IgD-negative memory B cell (primary cell): ENCODE data around the gene BLMH. TPM values are rescaled to one million over a fixed set of nuclear protein-coding genes. Genes with fewer than 3 reads are reported as not detected.
"Not testable (repeated sequence)": the region's sequence is repeated elsewhere in the genome, so short reads cannot be mapped to it uniquely, and the experiment has no call there.

Experiments
- H3K27ac Mint-ChIP-seq, 3 donors: one replicate each; pipeline ENCODE4 v1.8.0; 2020 to 2022; ENCODE audit warnings: mild to moderate bottlenecking in 3 of 3, mixed read lengths in 3 of 3, moderate library complexity in 1 of 3
- H3K27me3 Mint-ChIP-seq: one replicate; pipeline ENCODE4 v1.8.0; 2021; ENCODE audit warnings: mixed read lengths
- H3K36me3 Mint-ChIP-seq: one replicate; pipeline ENCODE4 v1.8.0; 2020; ENCODE audit warnings: mild to moderate bottlenecking, mixed read lengths
- H3K4me1 Mint-ChIP-seq, 3 donors: one replicate each; pipeline ENCODE4 v1.8.0; 2020 to 2022; ENCODE audit warnings: mixed read lengths in 3 of 3, mild to moderate bottlenecking in 1 of 3
- H3K4me3 Mint-ChIP-seq, 4 donors: one replicate each; pipeline ENCODE4 v1.8.0; 2020 to 2022; ENCODE audit warnings: mild to moderate bottlenecking in 4 of 4, mixed read lengths in 4 of 4, moderate library complexity in 3 of 4
- H3K9me3 Mint-ChIP-seq, 3 donors: one replicate each; pipeline ENCODE4 v1.8.0; 2020 to 2021; ENCODE audit warnings: mixed read lengths in 3 of 3, mild to moderate bottlenecking in 1 of 3
- polyA plus RNA-seq: library from polyadenylated mRNA; unstranded; fragments of 300-500 nt; fragmentation: Illumina TruSeq; gene quantifications from one replicate; pipeline ENCODE4 v1.2.3, GENCODE V29; 2021

BLMH gene
- polyA plus RNA-seq, 1 donor from 2014 or later, result 7.0 TPM

DNA sequence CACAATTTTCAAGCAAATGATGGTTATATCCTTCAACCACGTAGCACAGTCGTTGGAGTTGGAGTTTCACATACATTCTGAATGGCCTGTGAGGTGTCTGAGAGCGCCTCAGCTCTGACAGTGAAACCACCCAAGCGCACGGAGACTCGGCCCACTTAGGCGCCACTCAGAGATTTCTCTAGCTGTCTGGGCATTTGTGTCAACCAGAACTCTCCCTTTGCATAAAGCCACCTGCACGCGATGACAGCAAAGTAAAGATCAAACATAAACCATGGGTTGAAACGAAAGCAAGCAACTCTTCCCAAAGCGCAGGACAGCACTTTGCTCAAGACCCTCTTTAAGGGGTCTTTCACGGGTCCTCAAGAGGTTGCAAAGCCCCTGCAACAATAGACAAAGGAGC lies 56.8 kb downstream of the BLMH start:
- H3K4me3 Mint-ChIP-seq, result peak overlapping the region; percentile 49 to 91 (median 80)
- peaks cover 6 to 16% (median 15%) of the 10 kb centered on the region in 3 donors for H3K4me1 Mint-ChIP-seq
- H3K27ac Mint-ChIP-seq, result no peak overlapping the region
- H3K9me3 Mint-ChIP-seq, result peaks cover 0 to 1% (median 0%) of the 10 kb centered on the region in 3 donors
- H3K27me3 Mint-ChIP-seq, result peaks cover 47% of the 10 kb centered on the region
- no peaks in the 10 kb centered on the region for H3K36me3 Mint-ChIP-seq

DNA sequence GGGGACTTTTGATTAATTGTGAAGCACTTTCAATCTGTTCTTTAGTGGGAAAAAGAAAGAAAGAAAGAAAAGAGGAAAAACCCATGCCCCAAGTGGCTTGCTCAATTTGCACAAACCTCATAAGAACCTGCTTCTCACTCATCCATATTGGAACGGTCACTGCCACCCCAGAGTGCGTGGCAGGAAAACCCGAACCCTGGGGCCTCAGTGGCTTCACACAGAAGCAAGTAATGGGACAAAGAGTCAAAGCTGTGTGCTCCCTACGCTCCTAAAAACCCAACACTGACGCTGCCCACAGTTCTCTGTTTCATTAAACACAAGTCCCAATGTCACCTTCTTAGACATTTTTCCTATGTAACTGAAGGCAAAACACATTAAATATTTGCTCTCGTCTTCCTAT lies 57.4 kb downstream of the BLMH start:
- Mint-ChIP-seq H3K9me3 (peaks cover 0 to 1% (median 0%) of the 10 kb centered on the region in 3 donors), H3K27ac (no peak overlapping the region), H3K4me3 (peak overlapping the region in 1 of 4 donors; percentile 18), H3K36me3 (no peaks in the 10 kb centered on the region), H3K27me3 (peaks cover 45% of the 10 kb centered on the region), H3K4me1 (peaks cover 6 to 16% (median 15%) of the 10 kb centered on the region in 3 donors)

GRCh38 chr17:30232824-30233427 lies 58.8 kb downstream of the BLMH start:
- no peaks in the 10 kb centered on the region for H3K9me3 Mint-ChIP-seq
- H3K27me3 Mint-ChIP-seq, result peaks cover 39% of the 10 kb centered on the region
- H3K36me3 Mint-ChIP-seq, result no peaks in the 10 kb centered on the region
- H3K4me1 Mint-ChIP-seq, result peaks cover 6 to 16% (median 15%) of the 10 kb centered on the region in 3 donors
- H3K27ac Mint-ChIP-seq, result no peak overlapping the region
- H3K4me3 Mint-ChIP-seq, result no peak overlapping the region

- Mint-ChIP-seq H3K27ac (no peak overlapping the region), H3K27me3 (peaks cover 34% of the 10 kb centered on the region), H3K36me3 (no peaks in the 10 kb centered on the region), H3K9me3 (no peaks in the 10 kb centered on the region), H3K4me1 (peaks cover 6 to 16% (median 13%) of the 10 kb centered on the region in 3 donors), H3K4me3 (no peak overlapping the region)
These were observed 59.5 kb downstream of the BLMH start for GRCh38 chr17:30232015-30232823.

- H3K36me3 Mint-ChIP-seq, result no peaks in the 10 kb centered on the region
These were observed 61.1 kb downstream of the BLMH start for GRCh38 chr17:30230596-30231125.

GRCh38 chr17:30230009-30230408 lies 61.7 kb downstream of the BLMH start:
- H3K36me3 Mint-ChIP-seq, H3K4me1 Mint-ChIP-seq, H3K9me3 Mint-ChIP-seq, H3K27ac Mint-ChIP-seq, H3K4me3 Mint-ChIP-seq: not testable (repeated sequence)
- H3K27me3 Mint-ChIP-seq, result peaks cover 26% of the 10 kb centered on the region

More at GRCh38 chr17:30230596-30231125, 61.1 kb downstream of the BLMH start:
- Mint-ChIP-seq H3K27me3 (peaks cover 29% of the 10 kb centered on the region), H3K27ac (no peak overlapping the region), H3K9me3 (no peaks in the 10 kb centered on the region), H3K4me1 (peaks cover 4 to 11% (median 10%) of the 10 kb centered on the region in 3 donors), H3K4me3 (no peak overlapping the region)

GRCh38 chr17:30229012-30229411 lies 62.7 kb downstream of the BLMH start:
- H3K27me3 Mint-ChIP-seq, result peaks cover 19% of the 10 kb centered on the region
- no peaks in the 10 kb centered on the region for H3K36me3 Mint-ChIP-seq
- no peak overlapping the region for H3K4me3 Mint-ChIP-seq
- H3K27ac Mint-ChIP-seq, result peak overlapping the region in 1 of 3 donors; percentile 68
- H3K4me1 Mint-ChIP-seq, result peaks cover 2 to 5% (median 4%) of the 10 kb centered on the region in 3 donors
- no peaks in the 10 kb centered on the region for H3K9me3 Mint-ChIP-seq

DNA sequence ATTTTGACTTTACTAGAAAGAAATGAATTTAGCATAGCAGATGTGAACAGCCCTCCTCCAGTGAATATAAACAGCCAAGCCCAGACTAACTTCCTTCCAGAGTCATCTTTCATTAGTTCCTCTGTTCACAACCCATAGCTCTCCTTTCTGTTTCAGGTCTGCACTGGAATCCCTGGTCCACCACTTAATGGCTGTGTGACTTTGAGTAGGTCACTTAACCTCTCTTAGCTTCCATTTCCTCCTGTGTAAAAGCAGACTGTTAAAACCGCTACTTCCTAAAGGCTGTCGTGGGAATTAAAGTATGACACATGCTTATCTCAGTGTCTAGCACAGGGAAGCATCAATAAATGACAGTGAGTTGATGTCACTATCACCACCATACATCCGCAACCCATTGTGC lies 63.7 kb downstream of the BLMH start:
- peaks cover 12% of the 10 kb centered on the region for H3K27me3 Mint-ChIP-seq
- H3K27ac Mint-ChIP-seq, result peak overlapping the region in 1 of 3 donors; percentile 68
- H3K36me3 Mint-ChIP-seq, result no peaks in the 10 kb centered on the region
- H3K4me3 Mint-ChIP-seq, result no peak overlapping the region
- H3K4me1 Mint-ChIP-seq, result peaks cover 0 to 4% (median 2%) of the 10 kb centered on the region in 3 donors
- no peaks in the 10 kb centered on the region for H3K9me3 Mint-ChIP-seq

DNA sequence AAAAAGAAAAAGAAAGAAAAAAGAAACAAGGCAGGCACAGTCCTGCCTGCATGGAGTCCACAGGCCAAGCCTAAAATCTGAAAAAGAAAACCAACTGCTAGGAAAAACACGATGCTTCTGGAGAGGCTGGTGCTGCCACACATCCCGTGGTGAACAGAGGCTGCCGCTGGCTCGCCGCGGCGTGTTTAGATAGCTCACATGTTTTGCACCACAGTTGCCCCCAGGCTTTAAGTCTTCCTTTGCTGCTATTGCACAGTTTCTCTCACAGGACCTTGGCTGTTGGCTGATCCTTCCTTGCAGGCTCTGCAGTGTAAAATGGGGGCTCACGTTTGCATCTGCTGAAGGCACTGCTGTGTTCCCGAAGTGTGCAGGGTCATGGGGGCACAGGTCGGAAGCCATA lies 64.9 kb downstream of the BLMH start:
- Mint-ChIP-seq H3K4me3 (no peak overlapping the region), H3K27me3 (peaks cover 4% of the 10 kb centered on the region)

GRCh38 chr17:30225919-30226553 lies 65.7 kb downstream of the BLMH start:
- Mint-ChIP-seq H3K27ac (no peak overlapping the region), H3K36me3 (no peaks in the 10 kb centered on the region), H3K9me3 (no peaks in the 10 kb centered on the region), H3K27me3 (peaks cover 4% of the 10 kb centered on the region), H3K4me1 (peaks cover 0 to 4% (median 2%) of the 10 kb centered on the region in 3 donors), H3K4me3 (no peak overlapping the region)

More for the DNA sequence above, 64.9 kb downstream of the BLMH start:
- Mint-ChIP-seq H3K4me1 (peaks cover 0 to 4% (median 2%) of the 10 kb centered on the region in 3 donors), H3K9me3 (no peaks in the 10 kb centered on the region), H3K27ac (no peak overlapping the region), H3K36me3 (no peaks in the 10 kb centered on the region)

GRCh38 chr17:30225112-30225511 lies 66.6 kb downstream of the BLMH start:
- peaks cover 0 to 1% (median 1%) of the 10 kb centered on the region in 3 donors for H3K4me1 Mint-ChIP-seq
- peaks cover 4% of the 10 kb centered on the region for H3K27me3 Mint-ChIP-seq
- H3K36me3 Mint-ChIP-seq, result no peaks in the 10 kb centered on the region
- no peak overlapping the region for H3K27ac Mint-ChIP-seq
- H3K4me3 Mint-ChIP-seq, result no peak overlapping the region
- H3K9me3 Mint-ChIP-seq, result no peaks in the 10 kb centered on the region

DNA sequence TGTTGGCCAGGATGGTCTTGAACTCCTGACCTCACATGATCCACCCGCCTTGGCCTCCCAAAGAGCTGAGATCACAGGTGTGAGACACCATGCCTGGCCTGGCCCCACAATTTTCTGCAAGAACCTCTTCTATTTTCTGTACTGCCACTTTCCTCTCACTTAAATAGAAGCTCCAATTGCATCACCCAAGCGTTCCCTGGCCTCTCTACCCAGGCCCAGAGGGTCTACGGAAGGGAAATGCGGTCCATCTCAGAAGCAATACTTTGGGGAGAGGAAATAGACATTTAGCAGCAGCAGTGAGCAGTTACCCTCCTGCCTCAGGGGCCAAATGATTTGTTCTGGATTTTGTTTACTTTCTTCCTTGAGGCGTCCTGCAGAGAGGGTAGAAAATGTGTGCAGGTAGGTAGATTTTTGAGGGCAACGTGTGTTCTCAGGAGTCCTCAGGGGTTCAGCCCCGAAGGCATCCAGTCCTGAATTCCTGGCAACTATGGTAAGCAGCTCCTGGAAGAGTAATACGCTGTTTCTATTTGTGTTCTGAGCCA lies 67.3 kb downstream of the BLMH start:
- H3K4me1 Mint-ChIP-seq, result no peaks in the 10 kb centered on the region
- peaks cover 4% of the 10 kb centered on the region for H3K27me3 Mint-ChIP-seq
- H3K36me3 Mint-ChIP-seq, result no peaks in the 10 kb centered on the region
- H3K4me3 Mint-ChIP-seq, result no peak overlapping the region
- H3K9me3 Mint-ChIP-seq, result no peaks in the 10 kb centered on the region
- no peak overlapping the region for H3K27ac Mint-ChIP-seq

DNA sequence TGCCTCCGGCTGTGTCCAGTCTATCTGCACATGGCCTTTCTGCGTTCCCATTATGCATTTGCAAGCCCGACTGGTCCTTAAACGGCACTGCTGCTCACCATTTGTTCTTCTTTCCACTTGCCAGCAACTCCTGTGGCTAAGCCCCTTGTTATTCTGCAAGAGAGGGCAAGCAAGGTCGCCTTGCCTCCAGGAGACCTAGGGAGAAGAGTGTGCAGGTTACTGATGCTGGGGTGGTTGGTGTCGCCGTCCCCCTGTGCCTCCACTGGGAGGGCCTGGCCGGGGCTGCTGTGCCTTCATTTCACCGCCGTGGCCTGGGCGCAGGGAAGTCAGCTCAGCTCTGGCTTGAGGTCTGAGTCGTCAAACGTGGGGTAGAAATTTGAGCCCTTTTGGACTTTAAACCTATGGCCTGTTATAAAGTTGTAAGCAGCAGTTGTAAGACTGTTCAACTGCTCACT lies 69.0 kb downstream of the BLMH start:
- no peaks in the 10 kb centered on the region for H3K9me3 Mint-ChIP-seq
- H3K4me3 Mint-ChIP-seq, result no peak overlapping the region
- H3K27me3 Mint-ChIP-seq, result peaks cover 7% of the 10 kb centered on the region
- H3K4me1 Mint-ChIP-seq, result peaks cover 0 to 5% (median 0%) of the 10 kb centered on the region in 3 donors
- no peaks in the 10 kb centered on the region for H3K36me3 Mint-ChIP-seq
- H3K27ac Mint-ChIP-seq, result no peak overlapping the region

- H3K9me3 Mint-ChIP-seq, result no peaks in the 10 kb centered on the region
- H3K27ac Mint-ChIP-seq, result no peak overlapping the region
- no peak overlapping the region for H3K4me3 Mint-ChIP-seq
- H3K27me3 Mint-ChIP-seq, result peaks cover 7% of the 10 kb centered on the region
- no peaks in the 10 kb centered on the region for H3K36me3 Mint-ChIP-seq
- peaks cover 0 to 5% (median 0%) of the 10 kb centered on the region in 3 donors for H3K4me1 Mint-ChIP-seq
These were observed 69.5 kb downstream of the BLMH start for GRCh38 chr17:30222251-30222650.

DNA sequence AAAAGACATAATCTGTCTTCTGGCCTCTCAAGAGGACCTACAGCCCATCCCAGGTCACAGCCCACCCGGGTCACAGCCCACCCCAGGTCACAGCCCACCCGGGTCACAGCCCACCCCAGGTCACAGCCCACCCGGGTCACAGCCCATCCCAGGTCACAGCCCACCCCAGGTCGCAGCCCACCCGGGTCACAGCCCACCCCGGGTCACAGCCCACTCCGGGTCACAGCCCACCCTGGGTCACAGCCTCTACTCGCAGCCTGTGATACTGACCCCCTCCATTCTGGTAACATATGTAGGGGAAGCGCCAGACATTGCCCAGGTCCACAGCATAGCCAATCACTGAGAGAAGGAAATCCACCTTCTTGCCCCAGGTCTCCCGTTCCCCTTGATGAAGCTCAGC lies 70.4 kb downstream of the BLMH start:
- H3K4me1 Mint-ChIP-seq, result peaks cover 0 to 5% (median 0%) of the 10 kb centered on the region in 3 donors
- no peak overlapping the region for H3K4me3 Mint-ChIP-seq
- H3K36me3 Mint-ChIP-seq, result no peaks in the 10 kb centered on the region
- H3K27ac Mint-ChIP-seq, result no peak overlapping the region
- peaks cover 7% of the 10 kb centered on the region for H3K27me3 Mint-ChIP-seq
- H3K9me3 Mint-ChIP-seq, result no peaks in the 10 kb centered on the region
